Endothelial cell of umbilical vein (primary cell): ENCODE measurements around the gene RAB19. TPM values are rescaled to one million over a fixed set of nuclear protein-coding genes. Genes with fewer than 3 reads are reported as not detected.

ENCODE experiments used
- BruUV-seq: library from RNA; stranded (reverse); fragments of 400-500 nt; replicated peaks from 2 replicates; lab custom pipeline; 2021; lab: Mats Ljungman, UMichigan
- CTCF ChIA-PET: fragments of 300-600, 350-600 bp; sonication (Branson Sonifier 250); formaldehyde crosslinking; loops from one replicate; lab custom pipeline; 2021; ENCODE audit warnings: antibody characterized with exemption, inconsistent platforms; lab: Charles Lee
- POLR2A ChIA-PET: fragments of 300-600, 350-600 bp; sonication (Branson Sonifier 250); formaldehyde crosslinking; loops from one replicate; lab custom pipeline; 2021; ENCODE audit warnings: antibody characterized with exemption, inconsistent platforms; lab: Charles Lee
- DNase-seq: peaks from one replicate; pipeline ENCODE4 v3.0.0-alpha.2; 2011; ENCODE audit warnings: low read depth, low spot score
- FAIRE-seq: peaks from 2 replicates; lab custom pipeline; 2011; peaks lifted over from hg19 to GRCh38; lab: Jason Lieb, UNC
- H2AFZ ChIP-seq: 2 replicates; pipeline ENCODE4 v1.6.0; 2012; ENCODE audit warnings: low read depth, low read length, control low read depth, inconsistent platforms
- H3K27ac ChIP-seq: 2 replicates; pipeline ENCODE4 v1.5.1; 2011; ENCODE audit warnings: low read depth, mild to moderate bottlenecking, control low read depth, low read length, moderate library complexity; ENCODE audit not compliant: insufficient read depth
- H3K27me3 ChIP-seq, 2 experiments: 2 replicates each; pipeline versions ENCODE4 v1.6.0 to v1.6.1; 2011; ENCODE audit warnings: low read length in 2 of 2, mixed read lengths in 1 of 2; ENCODE audit not compliant: control insufficient read depth in 2 of 2, insufficient read depth in 2 of 2
- H3K36me3 ChIP-seq, 2 experiments: 2 replicates in 1 of 2; 3 replicates in 1 of 2; pipeline ENCODE4 v1.5.1; 2011; ENCODE audit warnings: low read length in 2 of 2, mild to moderate bottlenecking in 1 of 2, moderate library complexity in 1 of 2; ENCODE audit not compliant: control insufficient read depth in 2 of 2, insufficient read depth in 2 of 2; ENCODE audit errors: extremely low read depth in 1 of 2
- H3K4me1 ChIP-seq: 3 replicates; pipeline ENCODE4 v1.5.1; 2011; ENCODE audit warnings: mild to moderate bottlenecking, low read length; ENCODE audit not compliant: control insufficient read depth, insufficient read depth; ENCODE audit errors: extremely low read depth
- H3K4me2 ChIP-seq: 2 replicates; pipeline ENCODE4 v1.6.1; 2011; ENCODE audit warnings: low read length, control low read depth, mixed read lengths; ENCODE audit not compliant: insufficient read depth
- H3K4me3 ChIP-seq, 3 experiments: fragments of 200-600 bp in 1 of 3; sonication (generic), shearing (Covaris generic) in 1 of 3; replicated peaks in 1 of 3; 2 replicates each; pipeline ENCODE4 v1.5.1; 2011 to 2016; ENCODE audit warnings: control low read depth in 3 of 3, low read length in 3 of 3, mild to moderate bottlenecking in 2 of 3, inconsistent platforms in 1 of 3, low read depth in 1 of 3, moderate library complexity in 1 of 3; ENCODE audit not compliant: insufficient read depth in 1 of 3
- H3K79me2 ChIP-seq: 2 replicates; pipeline ENCODE4 v1.6.0; 2012; ENCODE audit warnings: low read length, inconsistent platforms; ENCODE audit not compliant: control insufficient read depth, insufficient read depth
- H3K9ac ChIP-seq: replicated peaks from 2 replicates; pipeline ENCODE3; 2011; ENCODE audit warnings: low read length, control low read depth; ENCODE audit not compliant: insufficient read depth; ENCODE audit errors: extremely low read depth
- H3K9me1 ChIP-seq: replicated peaks from 3 replicates; pipeline ENCODE4 v1.6.0; 2011; ENCODE audit warnings: mild to moderate bottlenecking, low read length; ENCODE audit not compliant: control insufficient read depth, insufficient read depth; ENCODE audit errors: extremely low read depth
- H3K9me3 ChIP-seq: replicated peaks from 2 replicates; pipeline ENCODE4 v1.5.1; 2012; ENCODE audit warnings: low read length, inconsistent platforms; ENCODE audit not compliant: control insufficient read depth, insufficient read depth
- H4K20me1 ChIP-seq: replicated peaks from 2 replicates; pipeline ENCODE3; 2011; ENCODE audit warnings: mild to moderate bottlenecking, low read length; ENCODE audit not compliant: control insufficient read depth, insufficient read depth; ENCODE audit errors: extremely low read depth
- CTCF ChIP-seq, 2 donors: IDR thresholded peaks; 1 replicate in 1 of 2; 2 replicates in 1 of 2; pipeline ENCODE4 v1.5.1; 2011; ENCODE audit warnings: low read length in 2 of 2, mild to moderate bottlenecking in 2 of 2, moderate library complexity in 2 of 2, control low read depth in 1 of 2, inconsistent platforms in 1 of 2, low read depth in 1 of 2; ENCODE audit not compliant: insufficient read depth in 1 of 2; ENCODE audit errors: extremely low read depth in 1 of 2
- EZH2 ChIP-seq: IDR thresholded peaks from 2 replicates; pipeline ENCODE4 v1.6.1; 2012; ENCODE audit warnings: borderline replicate concordance, low read depth, mild to moderate bottlenecking, moderate library complexity, low read length, inconsistent platforms; ENCODE audit not compliant: severe bottlenecking
- FOS ChIP-seq: IDR thresholded peaks from 2 replicates; pipeline ENCODE4 v1.6.1; 2011; ENCODE audit warnings: mild to moderate bottlenecking, low read length, moderate library complexity, borderline replicate concordance; ENCODE audit not compliant: insufficient read depth
- GATA2 ChIP-seq: IDR thresholded peaks from 2 replicates; pipeline ENCODE4 v1.7.0; 2011; ENCODE audit warnings: low read depth, mild to moderate bottlenecking, moderate library complexity, mixed read lengths, low read length; ENCODE audit not compliant: insufficient read length, insufficient read depth
- JUN ChIP-seq: IDR thresholded peaks from 2 replicates; pipeline ENCODE4 v1.6.1; 2011; ENCODE audit warnings: borderline replicate concordance, low read depth; ENCODE audit not compliant: insufficient read length, insufficient read depth
- MAX ChIP-seq: IDR thresholded peaks from 2 replicates; pipeline ENCODE4 v1.6.1; 2011; ENCODE audit not compliant: insufficient read depth, insufficient read length
- MYC ChIP-seq: IDR thresholded peaks from one replicate; pipeline ENCODE4 v1.6.1; 2011; ENCODE audit warnings: mild to moderate bottlenecking, low read depth, low read length
- POLR2A ChIP-seq: IDR thresholded peaks from 2 replicates; pipeline ENCODE4 v1.6.1; 2012; ENCODE audit warnings: low read depth, mild to moderate bottlenecking, control low read depth, low read length
- POLR2AphosphoS5 ChIP-seq: IDR thresholded peaks from 2 replicates; pipeline ENCODE4 v1.6.1; 2012; ENCODE audit warnings: low read depth, mild to moderate bottlenecking, control low read depth, low read length, moderate library complexity; ENCODE audit not compliant: insufficient read depth
- dilution Hi-C: fragments of 300-500 bp; cut with MboI; formaldehyde crosslinking; loops from one replicate; pipeline ENCODE4 v1.15.0; 2019; ENCODE audit warnings: low sequenced_read_pairs; ENCODE audit not compliant: extremely low pct_ligation_motif_present
- intact Hi-C: fragments of 100-400 bp; cut with micrococcal nuclease; formaldehyde crosslinking; loops from one replicate; pipeline ENCODE4 v1.10.0; 2022
- polyA plus RNA-seq, 4 experiments: library from polyadenylated mRNA; depleted of rRNA in 3 of 4; stranded (reverse) in 3 of 4; unstranded in 1 of 4; fragments of >200 nt; gene quantifications; 2 replicates each; pipeline versions ENCODE4 v1.2.1 to v1.2.3, GENCODE V29; 2011 to 2012; ENCODE audit warnings: missing spikeins in 1 of 4
- total RNA-seq: library from RNA; stranded (reverse); gene quantifications from 2 replicates; pipeline ENCODE4 v1.2.3, GENCODE V29; 2021

RAB19 gene
- total and polyA plus RNA-seq, 2 donors (not counting 3 experiments of a cell fraction or from before 2014, with no cell fraction given): not detected

GRCh38 chr7:140383954-140384713 is 19.7 kb upstream of the RAB19 start:
- no peaks in the 10 kb centered on the region for H3K9me1 ChIP-seq
- no peak for DNase-seq
- H3K27ac ChIP-seq: no peak overlapping the region
- POLR2A ChIA-PET: no interaction called here
- H3K9me3 ChIP-seq: no peaks in the 10 kb centered on the region
- CTCF ChIA-PET: interaction anchor here (1.1 to 2.0 kb wide), 2 partner anchors 11 to 41 kb away, joined by 3 to 8 read pairs; no protein-coding TSS in a partner anchor
- no peak overlapping the region for H3K4me2 ChIP-seq
- peaks cover 0 to 9% of the 10 kb centered on the region in 2 experiments for H3K36me3 ChIP-seq
- H3K27me3 ChIP-seq: no peaks in the 10 kb centered on the region
- intact Hi-C loops (no loop called here), dilution Hi-C loops (no loop called here)
- H3K79me2 ChIP-seq: peaks cover 27% of the 10 kb centered on the region
- no peak overlapping the region for H3K9ac ChIP-seq
- H3K4me3 ChIP-seq: no peak overlapping the region
- BruUV-seq: no TSS peak
- H3K4me1 ChIP-seq: peaks cover 9% of the 10 kb centered on the region
- H2AFZ ChIP-seq: no peak overlapping the region
- H4K20me1 ChIP-seq: no peaks in the 10 kb centered on the region
- no peak for FAIRE-seq
- no peak for TF ChIP-seq MAX
- no peak for TF ChIP-seq GATA2
- no peak for TF ChIP-seq JUN
- TF ChIP-seq CTCF (IDR thresholded peaks at IDR 0.05; ENCODE audit: extremely low read depth in 1 of 2, insufficient read depth in 1 of 2, low read depth in 1 of 2, low read length in 2 of 2): no peak
- TF ChIP-seq POLR2AphosphoS5: no peak
- no peak for TF ChIP-seq EZH2
- TF ChIP-seq FOS: no peak
- TF ChIP-seq MYC: no peak
- TF ChIP-seq POLR2A: no peak
